ENCODE data around the gene MYOC. TPM values are rescaled to one million over a fixed set of nuclear protein-coding genes. Genes with fewer than 3 reads are reported as not detected.
"Not testable (repeated sequence)": the region's sequence is repeated elsewhere in the genome, so short reads cannot be mapped to it uniquely, and the experiment has no call there.

Gene MYOC
- total and polyA plus RNA-seq, 2 donors from 2014 or later: 0.66 TPM; not detected in 1

GRCh38 chr1:171663036-171663853, 10.8 kb upstream of the MYOC start:
- Histone ChIP-seq H3K4me3 (ENCODE audit: low read length in 3 of 3) (no peak overlapping the region), H3K36me3 (ENCODE audit: control insufficient read depth in 2 of 3, insufficient read depth in 3 of 3, low read length in 3 of 3) (no peaks in the 10 kb centered on the region), H3K4me1 (ENCODE audit: control insufficient read depth in 2 of 3, insufficient read depth in 2 of 3, low read depth in 1 of 3, low read length in 3 of 3) (no peaks in the 10 kb centered on the region), H3K27me3 (ENCODE audit: control insufficient read depth, insufficient read depth, low read length) (no peaks in the 10 kb centered on the region), H3K9me3 (ENCODE audit: control insufficient read depth in 2 of 3, insufficient read depth in 1 of 3, low read length in 3 of 3) (no peaks in the 10 kb centered on the region), H3K9ac (ENCODE audit: low read length in 3 of 3) (no peak overlapping the region), H3K27ac (ENCODE audit: low read depth in 2 of 2, low read length in 2 of 2) (no peak overlapping the region)
- intact Hi-C loops (cut with DNase I): no loop called here
- DNase-seq (no peak), FAIRE-seq (no peak)
- TF ChIP-seq CTCF (IDR thresholded peaks at IDR 0.05; ENCODE audit: borderline replicate concordance, extremely low read depth, insufficient read depth): no peak

- intact Hi-C loops (cut with DNase I): no loop called here
- DNase-seq: peak in 1 of 5 donors; percentile 9
- TF ChIP-seq CTCF (IDR thresholded peaks at IDR 0.05; ENCODE audit: borderline replicate concordance, extremely low read depth, insufficient read depth): no peak
- Histone ChIP-seq H3K4me1 (ENCODE audit: control insufficient read depth in 2 of 3, insufficient read depth in 2 of 3, low read depth in 1 of 3, low read length in 3 of 3) (no peaks in the 10 kb centered on the region), H3K27me3 (ENCODE audit: control insufficient read depth, insufficient read depth, low read length) (no peaks in the 10 kb centered on the region), H3K9me3 (ENCODE audit: control insufficient read depth in 2 of 3, insufficient read depth in 1 of 3, low read length in 3 of 3) (no peaks in the 10 kb centered on the region), H3K4me3 (ENCODE audit: low read length in 3 of 3) (no peak overlapping the region), H3K9ac (ENCODE audit: low read length in 3 of 3) (no peak overlapping the region), H3K27ac (ENCODE audit: low read depth in 2 of 2, low read length in 2 of 2) (no peak overlapping the region), H3K36me3 (ENCODE audit: control insufficient read depth in 2 of 3, insufficient read depth in 3 of 3, low read length in 3 of 3) (no peaks in the 10 kb centered on the region)
- FAIRE-seq: no peak
Observed at GRCh38 chr1:171661076-171661650, 8.7 kb upstream of the MYOC start.

GRCh38 chr1:171656206-171656605, 3.7 kb upstream of the MYOC start:
- H3K9me3 ChIP-seq (ENCODE audit: control insufficient read depth in 2 of 3, insufficient read depth in 1 of 3, low read length in 3 of 3); H3K4me3 ChIP-seq (ENCODE audit: low read length in 3 of 3); intact Hi-C loops (cut with DNase I); FAIRE-seq; H3K36me3 ChIP-seq (ENCODE audit: control insufficient read depth in 2 of 3, insufficient read depth in 3 of 3, low read length in 3 of 3); H3K27ac ChIP-seq (ENCODE audit: low read depth in 2 of 2, low read length in 2 of 2); H3K9ac ChIP-seq (ENCODE audit: low read length in 3 of 3); H3K27me3 ChIP-seq (ENCODE audit: control insufficient read depth, insufficient read depth, low read length); DNase-seq: not testable (repeated sequence)
- H3K4me1 ChIP-seq (ENCODE audit: control insufficient read depth in 2 of 3, insufficient read depth in 2 of 3, low read depth in 1 of 3, low read length in 3 of 3): peaks cover 0 to 18% (median 8%) of the 10 kb centered on the region in 3 donors

- DNase-seq: no peak
- intact Hi-C loops (cut with DNase I): no loop called here
- Histone ChIP-seq H3K36me3 (ENCODE audit: control insufficient read depth in 2 of 3, insufficient read depth in 3 of 3, low read length in 3 of 3) (no peaks in the 10 kb centered on the region), H3K27me3 (ENCODE audit: control insufficient read depth, insufficient read depth, low read length) (no peaks in the 10 kb centered on the region), H3K9ac (ENCODE audit: low read length in 3 of 3) (no peak overlapping the region), H3K4me1 (ENCODE audit: control insufficient read depth in 2 of 3, insufficient read depth in 2 of 3, low read depth in 1 of 3, low read length in 3 of 3) (peaks cover 0 to 18% (median 8%) of the 10 kb centered on the region in 3 donors), H3K9me3 (ENCODE audit: control insufficient read depth in 2 of 3, insufficient read depth in 1 of 3, low read length in 3 of 3) (no peaks in the 10 kb centered on the region), H3K4me3 (ENCODE audit: low read length in 3 of 3) (peak overlapping the region in 1 of 3 donors; percentile 17), H3K27ac (ENCODE audit: low read depth in 2 of 2, low read length in 2 of 2) (no peak overlapping the region)
- TF ChIP-seq CTCF (IDR thresholded peaks at IDR 0.05; ENCODE audit: borderline replicate concordance, extremely low read depth, insufficient read depth): no peak
- FAIRE-seq: no peak
Observed at GRCh38 chr1:171655746-171656116, 3.2 kb upstream of the MYOC start.

Data from kidney (tissue), 14 donors.